A673 (cell line): ENCODE results near the gene GPATCH2. TPM values are rescaled to one million over a fixed set of nuclear protein-coding genes. Genes with fewer than 3 reads are reported as not detected.

Source experiments
- BruUV-seq: library from RNA; stranded (reverse); fragments of 400-500 nt; replicated peaks from 2 replicates; lab custom pipeline; 2021; lab: Mats Ljungman, UMichigan
- CTCF ChIA-PET: fragments of 300-600 bp; sonication (Branson Sonifier 250); formaldehyde crosslinking; loops from one replicate; lab custom pipeline; 2022; ENCODE audit warnings: antibody characterized with exemption; lab: Charles Lee
- POLR2A ChIA-PET: fragments of 300-600 bp; sonication (Branson Sonifier 250); formaldehyde crosslinking; loops from one replicate; lab custom pipeline; 2022; ENCODE audit warnings: antibody characterized with exemption; ENCODE audit not compliant: low non-redundant PET; lab: Charles Lee
- DNase-seq: peaks from one replicate; pipeline ENCODE4 v3.0.0-alpha.2; 2015; ENCODE audit warnings: low spot score
- H3K27ac ChIP-seq: fragments of 200-600 bp; sonication (generic); 2 replicates; pipeline ENCODE4 v1.5.1; 2016; ENCODE audit warnings: mixed run types, low read depth, mild to moderate bottlenecking, mixed read lengths, antibody characterized with exemption, low read length; ENCODE audit not compliant: poor library complexity, severe bottlenecking
- H3K27me3 ChIP-seq: fragments of 200-600 bp; sonication (generic); replicated peaks from 2 replicates; pipeline ENCODE4 v1.6.1; 2017; ENCODE audit warnings: mixed run types, low read depth, mild to moderate bottlenecking, mixed read lengths, antibody characterized with exemption, low read length; ENCODE audit not compliant: insufficient read depth, poor library complexity
- H3K36me3 ChIP-seq: fragments of 200-600 bp; sonication (generic); 2 replicates; pipeline ENCODE4 v1.6.1; 2016; ENCODE audit warnings: mixed run types, mild to moderate bottlenecking, mixed read lengths, antibody characterized with exemption, low read length; ENCODE audit not compliant: insufficient read depth, poor library complexity, severe bottlenecking
- H3K4me1 ChIP-seq: fragments of 200-600 bp; sonication (generic); 2 replicates; pipeline ENCODE4 v1.6.1; 2017; ENCODE audit warnings: mixed run types, mild to moderate bottlenecking, mixed read lengths, antibody characterized with exemption, low read length; ENCODE audit not compliant: insufficient read depth, poor library complexity, severe bottlenecking
- H3K4me3 ChIP-seq: fragments of 200-600 bp; sonication (generic); 2 replicates; pipeline ENCODE4 v1.5.1; 2016; ENCODE audit warnings: low read depth, mixed run types, mild to moderate bottlenecking, mixed read lengths, low read length; ENCODE audit not compliant: poor library complexity, severe bottlenecking
- H3K9me3 ChIP-seq: fragments of 200-600 bp; sonication (generic); 2 replicates; pipeline ENCODE4 v1.6.1; 2016; ENCODE audit warnings: mixed run types, low read depth, mild to moderate bottlenecking, mixed read lengths, antibody characterized with exemption, low read length; ENCODE audit not compliant: poor library complexity, severe bottlenecking
- EZH2 ChIP-seq: fragments of 200-600 bp; sonication (generic); IDR thresholded peaks from 2 replicates; pipeline ENCODE4 v1.6.1; 2017; ENCODE audit warnings: borderline replicate concordance, low read depth, mild to moderate bottlenecking, mixed read lengths, antibody characterized with exemption, low read length; ENCODE audit not compliant: poor library complexity, severe bottlenecking
- intact Hi-C: fragments of 100-400 bp; cut with micrococcal nuclease; formaldehyde crosslinking; loops from one replicate; pipeline ENCODE4 v1.10.0; 2022; ENCODE audit not compliant: unreplicated experiment
- total RNA-seq: library from RNA; stranded (reverse); gene quantifications from 2 replicates; pipeline ENCODE4 v1.2.3, GENCODE V29; 2021
- TF ChIP-seq, protein P1 (sequence below): fragments of 300-800, 200-600 bp; sonication (generic); conservative IDR thresholded peaks from 2 replicates; pipeline ENCODE4 v1.5.1; 2017; ENCODE audit warnings: low read depth, mild to moderate bottlenecking, antibody characterized with exemption, low read length, moderate library complexity, mixed read lengths

Gene GPATCH2
- total RNA-seq, 1 experiment from 2014 or later: 15.3 TPM

DNA sequence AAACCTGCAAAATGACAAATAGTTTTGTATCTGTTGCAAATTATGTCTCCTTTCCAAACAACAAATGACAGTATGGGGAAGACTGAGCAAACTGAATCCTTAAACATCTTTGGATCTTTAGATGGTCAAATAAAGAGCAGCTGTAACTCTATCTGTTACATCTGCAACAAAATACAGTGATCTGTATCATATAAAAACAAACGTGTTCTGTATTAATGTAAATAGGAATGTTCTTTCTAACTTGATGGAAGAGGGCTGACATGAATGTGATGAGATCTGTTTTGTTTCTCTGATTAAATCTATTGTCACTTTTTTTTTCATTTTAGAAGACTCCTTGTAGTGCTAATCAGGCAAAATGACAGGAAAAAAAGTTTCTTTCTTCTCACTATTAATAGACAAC is 159.5 kb downstream of the GPATCH2 start:
- intact Hi-C loops: no loop called here
- BruUV-seq: no TSS peak
- H3K4me1 ChIP-seq: no peaks in the 10 kb centered on the region
- no peak overlapping the region for H3K27ac ChIP-seq
- DNase-seq: no peak
- H3K27me3 ChIP-seq: no peaks in the 10 kb centered on the region
- H3K36me3 ChIP-seq: no peaks in the 10 kb centered on the region
- POLR2A ChIA-PET: no interaction called here
- no peaks in the 10 kb centered on the region for H3K9me3 ChIP-seq
- no peak overlapping the region for H3K4me3 ChIP-seq
- TF ChIP-seq, protein P1, sequence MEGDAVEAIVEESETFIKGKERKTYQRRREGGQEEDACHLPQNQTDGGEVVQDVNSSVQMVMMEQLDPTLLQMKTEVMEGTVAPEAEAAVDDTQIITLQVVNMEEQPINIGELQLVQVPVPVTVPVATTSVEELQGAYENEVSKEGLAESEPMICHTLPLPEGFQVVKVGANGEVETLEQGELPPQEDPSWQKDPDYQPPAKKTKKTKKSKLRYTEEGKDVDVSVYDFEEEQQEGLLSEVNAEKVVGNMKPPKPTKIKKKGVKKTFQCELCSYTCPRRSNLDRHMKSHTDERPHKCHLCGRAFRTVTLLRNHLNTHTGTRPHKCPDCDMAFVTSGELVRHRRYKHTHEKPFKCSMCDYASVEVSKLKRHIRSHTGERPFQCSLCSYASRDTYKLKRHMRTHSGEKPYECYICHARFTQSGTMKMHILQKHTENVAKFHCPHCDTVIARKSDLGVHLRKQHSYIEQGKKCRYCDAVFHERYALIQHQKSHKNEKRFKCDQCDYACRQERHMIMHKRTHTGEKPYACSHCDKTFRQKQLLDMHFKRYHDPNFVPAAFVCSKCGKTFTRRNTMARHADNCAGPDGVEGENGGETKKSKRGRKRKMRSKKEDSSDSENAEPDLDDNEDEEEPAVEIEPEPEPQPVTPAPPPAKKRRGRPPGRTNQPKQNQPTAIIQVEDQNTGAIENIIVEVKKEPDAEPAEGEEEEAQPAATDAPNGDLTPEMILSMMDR: no peak
- TF ChIP-seq EZH2: no peak
- CTCF ChIA-PET: no interaction called here

DNA sequence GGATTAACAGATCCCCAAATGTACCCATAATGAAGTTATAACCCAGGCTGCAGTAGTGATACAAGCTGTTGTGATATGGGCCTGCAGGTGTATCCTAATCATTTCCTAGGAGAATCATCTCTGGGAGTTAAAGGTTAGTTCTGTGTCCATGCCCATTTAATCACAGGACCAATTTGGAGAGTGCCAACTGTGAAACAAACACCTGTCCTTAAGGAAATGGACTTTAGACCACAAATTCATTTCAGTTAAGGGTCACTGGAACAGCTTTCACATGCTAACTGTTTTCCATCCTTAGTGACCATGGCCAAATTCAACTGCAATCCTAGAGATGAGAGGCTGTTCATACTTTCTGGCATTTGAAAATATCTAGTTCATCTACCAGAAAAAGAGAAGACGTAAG is 160.9 kb downstream of the GPATCH2 start:
- DNase-seq: no peak
- H3K4me3 ChIP-seq: no peak overlapping the region
- no TSS peak for BruUV-seq
- peaks cover 7% of the 10 kb centered on the region for H3K9me3 ChIP-seq
- no peaks in the 10 kb centered on the region for H3K4me1 ChIP-seq
- TF ChIP-seq EZH2: no peak
- TF ChIP-seq, protein P1: no peak
- ChIA-PET CTCF (no interaction called here), POLR2A (no interaction called here)
- no peak overlapping the region for H3K27ac ChIP-seq
- no peaks in the 10 kb centered on the region for H3K27me3 ChIP-seq
- H3K36me3 ChIP-seq: no peaks in the 10 kb centered on the region
- intact Hi-C loops: no loop called here

DNA sequence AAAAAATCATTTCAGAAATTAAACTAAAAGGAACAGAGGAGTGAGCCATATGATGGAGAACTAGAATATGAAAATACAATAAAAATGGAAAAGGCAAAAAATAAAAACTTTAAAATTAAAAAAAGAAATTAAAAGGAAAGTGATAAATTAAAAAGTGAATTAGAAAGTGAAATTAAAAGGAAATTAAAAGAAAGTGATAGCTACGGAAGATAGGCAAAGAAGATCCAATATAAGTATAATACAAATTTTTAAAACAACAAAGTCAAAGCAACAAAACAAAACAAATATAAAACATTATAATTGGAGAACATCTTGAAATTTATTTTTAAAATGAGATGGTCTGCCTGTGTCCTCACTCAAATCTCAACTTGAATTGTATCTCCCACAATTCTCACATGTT is 165.8 kb downstream of the GPATCH2 start:
- no TSS peak for BruUV-seq
- CTCF ChIA-PET: no interaction called here
- no peak overlapping the region for H3K4me3 ChIP-seq
- H3K27ac ChIP-seq: no peak overlapping the region
- DNase-seq: no peak
- intact Hi-C loops: no loop called here
- H3K9me3 ChIP-seq: peaks cover 7% of the 10 kb centered on the region
- no peaks in the 10 kb centered on the region for H3K27me3 ChIP-seq
- no peak for TF ChIP-seq EZH2
- TF ChIP-seq, protein P1: no peak
- H3K36me3 ChIP-seq: no peaks in the 10 kb centered on the region
- POLR2A ChIA-PET: no interaction called here
- no peaks in the 10 kb centered on the region for H3K4me1 ChIP-seq
